GM18951 (cell line): Measurements from ENCODE around the gene IGF1R.

Experiments
- POLR2A ChIP-seq: IDR thresholded peaks from 4 replicates; pipeline ENCODE4 v1.6.1; 2011; ENCODE audit warnings: mild to moderate bottlenecking; ENCODE audit not compliant: insufficient read length, insufficient read depth; ENCODE audit errors: extremely low read depth
- in situ Hi-C: fragments of 300-500 bp; cut with MboI; formaldehyde crosslinking; loops from one replicate; pipeline ENCODE4 v1.12.0; 2022; ENCODE audit warnings: low sequenced_read_pairs, mixed read lengths, inconsistent platforms; ENCODE audit not compliant: unreplicated experiment

IGF1R gene

GRCh38 chr15:98621021-98621420 lies 27.3 kb upstream of the IGF1R start:
- no peak for TF ChIP-seq POLR2A
- in situ Hi-C loops, result no loop called here

GRCh38 chr15:98625614-98626013 lies 22.7 kb upstream of the IGF1R start:
- in situ Hi-C loops, result no loop called here
- no peak for TF ChIP-seq POLR2A

GRCh38 chr15:98626153-98626552 lies 22.2 kb upstream of the IGF1R start:
- no peak for TF ChIP-seq POLR2A
- in situ Hi-C loops, result no loop called here

- in situ Hi-C loops, result no loop called here
- no peak for TF ChIP-seq POLR2A
These were observed 20.1 kb upstream of the IGF1R start for GRCh38 chr15:98628216-98628615.

- in situ Hi-C loops, result no loop called here
- TF ChIP-seq POLR2A, result no peak
These were observed 12.5 kb upstream of the IGF1R start for GRCh38 chr15:98635848-98636247.

GRCh38 chr15:98643115-98643514 lies 5.2 kb upstream of the IGF1R start:
- TF ChIP-seq POLR2A, result no peak
- in situ Hi-C loops, result no loop called here

- TF ChIP-seq POLR2A, result no peak
- in situ Hi-C loops, result no loop called here
These were observed 1.8 kb upstream of the IGF1R start for GRCh38 chr15:98646546-98647025.

GRCh38 chr15:98647026-98647773 lies 1.1 kb upstream of the IGF1R start:
- in situ Hi-C loops, result no loop called here
- no peak for TF ChIP-seq POLR2A

GRCh38 chr15:98648654-98649471 lies 524 bp downstream of the IGF1R start:
- TF ChIP-seq POLR2A, result no peak
- in situ Hi-C loops, result no loop called here

GRCh38 chr15:98649472-98650416 lies 1.4 kb downstream of the IGF1R start:
- in situ Hi-C loops, result loop anchor here (10.0 kb wide), 2 partner anchors 125 to 205 kb away; no protein-coding TSS in a partner anchor
- TF ChIP-seq POLR2A, result no peak

- TF ChIP-seq POLR2A, result no peak
- in situ Hi-C loops, result loop anchor here (10.0 kb wide), 2 partner anchors 126 to 206 kb away; no protein-coding TSS in a partner anchor
These were observed 2.2 kb downstream of the IGF1R start for GRCh38 chr15:98650417-98651035.

- in situ Hi-C loops, result loop anchor here (10.0 kb wide), 2 partner anchors 126 to 206 kb away; no protein-coding TSS in a partner anchor
- TF ChIP-seq POLR2A, result no peak
These were observed 2.7 kb downstream of the IGF1R start for GRCh38 chr15:98651036-98651481.
